Vagina (tissue), 2 donors: ENCODE data around the gene MYCBPAP. TPM values are rescaled to one million over a fixed set of nuclear protein-coding genes. Genes with fewer than 3 reads are reported as not detected.

Experiments used
- DNase-seq, 2 donors: peaks; one replicate each; pipeline ENCODE4 v3.0.0-alpha.2; 2017; ENCODE audit errors: extremely low spot score in 2 of 2
- H3K27ac ChIP-seq: fragments of 200-600 bp; sonication (generic); one replicate; pipeline ENCODE4 v1.5.1; 2019
- H3K27me3 ChIP-seq: fragments of 200-600 bp; sonication (generic); one replicate; pipeline ENCODE4 v1.5.1; 2019
- H3K36me3 ChIP-seq, 2 donors: fragments of 200-600 bp; sonication (generic); one replicate each; pipeline ENCODE4 v1.5.1; 2017 to 2019
- H3K4me1 ChIP-seq: fragments of 200-600 bp; sonication (generic); one replicate; pipeline ENCODE4 v1.5.1; 2019
- H3K4me3 ChIP-seq, 2 donors: fragments of 200-600 bp; sonication (generic); 1 replicate in 1 of 2; 2 replicates in 1 of 2; pipeline ENCODE4 v1.5.1; 2016 to 2019
- H3K9me3 ChIP-seq: fragments of 200-600 bp; sonication (generic); one replicate; pipeline ENCODE4 v1.5.1; 2019
- POLR2A ChIP-seq, 2 donors: fragments of 450-650 bp; IDR thresholded peaks; one replicate each; pipeline ENCODE4 v1.6.1; 2017; ENCODE audit warnings: antibody characterized with exemption in 2 of 2, mild to moderate bottlenecking in 2 of 2, moderate library complexity in 2 of 2
- POLR2AphosphoS5 ChIP-seq, 2 donors: sonication (generic); formaldehyde crosslinking; IDR thresholded peaks; one replicate each; pipeline ENCODE4 v1.9.0; 2017; ENCODE audit warnings: antibody characterized with exemption in 2 of 2, mild to moderate bottlenecking in 2 of 2, low read depth in 1 of 2; ENCODE audit not compliant: insufficient read depth in 1 of 2
- intact Hi-C: fragments of 100-400 bp; cut with DNase I; formaldehyde crosslinking; loops from one replicate; pipeline ENCODE4 v1.15.1; 2023
- total RNA-seq: library from RNA; depleted of rRNA; stranded (reverse); fragments of >200 nt; gene quantifications from one replicate; pipeline ENCODE4 v1.2.3, GENCODE V29; 2016
- TF ChIP-seq, protein P1 (sequence below), 3 experiments: fragments of 450-650 bp in 2 of 3; fragments of 200-600 bp in 1 of 3; sonication (generic) in 1 of 3; IDR thresholded peaks; one replicate each; pipeline ENCODE4 v1.5.1; 2017 to 2019; ENCODE audit warnings: antibody characterized with exemption in 3 of 3, mild to moderate bottlenecking in 2 of 3, moderate library complexity in 2 of 3

The MYCBPAP gene
- total RNA-seq, 1 donor from 2014 or later = not detected

- no peaks in the 10 kb centered on the region for H3K36me3 ChIP-seq
- DNase-seq = no peak
- no peaks in the 10 kb centered on the region for H3K9me3 ChIP-seq
- H3K4me1 ChIP-seq = peaks cover 51% of the 10 kb centered on the region
- peak overlapping the region; percentile 92 for H3K27ac ChIP-seq
- H3K4me3 ChIP-seq = peak overlapping the region in 1 of 2 donors; percentile 38
- intact Hi-C loops = no loop called here
- TF ChIP-seq, protein P1, sequence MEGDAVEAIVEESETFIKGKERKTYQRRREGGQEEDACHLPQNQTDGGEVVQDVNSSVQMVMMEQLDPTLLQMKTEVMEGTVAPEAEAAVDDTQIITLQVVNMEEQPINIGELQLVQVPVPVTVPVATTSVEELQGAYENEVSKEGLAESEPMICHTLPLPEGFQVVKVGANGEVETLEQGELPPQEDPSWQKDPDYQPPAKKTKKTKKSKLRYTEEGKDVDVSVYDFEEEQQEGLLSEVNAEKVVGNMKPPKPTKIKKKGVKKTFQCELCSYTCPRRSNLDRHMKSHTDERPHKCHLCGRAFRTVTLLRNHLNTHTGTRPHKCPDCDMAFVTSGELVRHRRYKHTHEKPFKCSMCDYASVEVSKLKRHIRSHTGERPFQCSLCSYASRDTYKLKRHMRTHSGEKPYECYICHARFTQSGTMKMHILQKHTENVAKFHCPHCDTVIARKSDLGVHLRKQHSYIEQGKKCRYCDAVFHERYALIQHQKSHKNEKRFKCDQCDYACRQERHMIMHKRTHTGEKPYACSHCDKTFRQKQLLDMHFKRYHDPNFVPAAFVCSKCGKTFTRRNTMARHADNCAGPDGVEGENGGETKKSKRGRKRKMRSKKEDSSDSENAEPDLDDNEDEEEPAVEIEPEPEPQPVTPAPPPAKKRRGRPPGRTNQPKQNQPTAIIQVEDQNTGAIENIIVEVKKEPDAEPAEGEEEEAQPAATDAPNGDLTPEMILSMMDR (IDR thresholded peaks at IDR 0.05) = no peak
- TF ChIP-seq POLR2AphosphoS5 (IDR thresholded peaks at IDR 0.05; ENCODE audit: insufficient read depth in 1 of 2, low read depth in 1 of 2) = no peak
- no peak for TF ChIP-seq POLR2A (IDR thresholded peaks at IDR 0.05)
- H3K27me3 ChIP-seq = no peaks in the 10 kb centered on the region
Observed at GRCh38 chr17:50565402-50566350, 57.4 kb downstream of the MYCBPAP start.

GRCh38 chr17:50566886-50567285 lies 58.6 kb downstream of the MYCBPAP start:
- Histone ChIP-seq H3K4me1 (peaks cover 39% of the 10 kb centered on the region), H3K36me3 (no peaks in the 10 kb centered on the region), H3K27me3 (no peaks in the 10 kb centered on the region), H3K4me3 (no peak overlapping the region), H3K9me3 (no peaks in the 10 kb centered on the region), H3K27ac (no peak overlapping the region)
- no peak for DNase-seq
- intact Hi-C loops = no loop called here
- TF ChIP-seq, protein P1 (IDR thresholded peaks at IDR 0.05) = no peak
- TF ChIP-seq POLR2A (IDR thresholded peaks at IDR 0.05) (no peak), POLR2AphosphoS5 (IDR thresholded peaks at IDR 0.05; ENCODE audit: insufficient read depth in 1 of 2, low read depth in 1 of 2) (no peak)

DNA sequence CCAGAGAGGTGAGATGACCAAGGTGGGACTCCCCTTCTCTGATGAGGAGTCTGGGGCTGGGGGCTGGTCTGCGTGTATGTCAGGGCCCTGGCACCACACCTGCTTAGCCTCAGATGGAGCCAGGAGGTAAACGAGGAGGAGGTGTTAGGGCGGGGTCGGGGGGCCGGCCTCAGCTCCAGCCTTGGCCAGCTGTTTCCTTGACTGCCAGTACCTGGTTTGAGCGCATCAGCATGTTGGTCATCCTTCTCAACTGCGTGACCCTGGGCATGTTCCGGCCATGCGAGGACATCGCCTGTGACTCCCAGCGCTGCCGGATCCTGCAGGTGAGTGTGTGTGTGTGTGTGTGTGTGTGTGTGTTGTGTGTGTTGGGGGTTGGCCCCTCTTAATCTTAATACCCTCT lies 60.4 kb downstream of the MYCBPAP start:
- TF ChIP-seq, protein P1 (IDR thresholded peaks at IDR 0.05) = no peak
- TF ChIP-seq POLR2A (IDR thresholded peaks at IDR 0.05) (no peak), POLR2AphosphoS5 (IDR thresholded peaks at IDR 0.05; ENCODE audit: insufficient read depth in 1 of 2, low read depth in 1 of 2) (no peak)
- Histone ChIP-seq H3K4me1 (peaks cover 23% of the 10 kb centered on the region), H3K27ac (no peak overlapping the region), H3K9me3 (no peaks in the 10 kb centered on the region), H3K27me3 (no peaks in the 10 kb centered on the region), H3K4me3 (no peak overlapping the region), H3K36me3 (no peaks in the 10 kb centered on the region)
- DNase-seq = no peak
- intact Hi-C loops = no loop called here

DNA sequence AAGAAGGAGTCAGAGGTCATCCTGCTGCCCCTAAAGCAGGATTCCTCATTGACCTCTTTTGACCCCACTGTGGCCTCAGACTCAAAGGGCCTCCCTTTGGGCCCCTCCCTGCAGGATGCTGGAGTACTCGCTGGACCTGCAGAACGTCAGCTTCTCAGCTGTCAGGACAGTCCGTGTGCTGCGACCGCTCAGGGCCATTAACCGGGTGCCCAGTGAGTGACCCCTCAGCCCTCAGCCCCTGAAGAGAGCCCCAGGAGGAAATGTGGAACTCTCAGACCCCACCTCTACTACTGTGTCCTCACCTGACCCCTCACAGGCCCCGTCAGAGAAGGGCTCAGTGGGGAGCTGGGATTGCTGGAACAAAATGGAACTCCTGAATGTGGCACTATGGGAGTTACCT lies 61.4 kb downstream of the MYCBPAP start:
- Histone ChIP-seq H3K4me1 (peaks cover 18% of the 10 kb centered on the region), H3K27ac (no peak overlapping the region), H3K4me3 (no peak overlapping the region), H3K27me3 (no peaks in the 10 kb centered on the region), H3K36me3 (no peaks in the 10 kb centered on the region), H3K9me3 (no peaks in the 10 kb centered on the region)
- DNase-seq = no peak
- intact Hi-C loops = no loop called here
- TF ChIP-seq POLR2A (IDR thresholded peaks at IDR 0.05) (no peak), POLR2AphosphoS5 (IDR thresholded peaks at IDR 0.05; ENCODE audit: insufficient read depth in 1 of 2, low read depth in 1 of 2) (no peak)
- TF ChIP-seq, protein P1 (IDR thresholded peaks at IDR 0.05) = no peak

DNA sequence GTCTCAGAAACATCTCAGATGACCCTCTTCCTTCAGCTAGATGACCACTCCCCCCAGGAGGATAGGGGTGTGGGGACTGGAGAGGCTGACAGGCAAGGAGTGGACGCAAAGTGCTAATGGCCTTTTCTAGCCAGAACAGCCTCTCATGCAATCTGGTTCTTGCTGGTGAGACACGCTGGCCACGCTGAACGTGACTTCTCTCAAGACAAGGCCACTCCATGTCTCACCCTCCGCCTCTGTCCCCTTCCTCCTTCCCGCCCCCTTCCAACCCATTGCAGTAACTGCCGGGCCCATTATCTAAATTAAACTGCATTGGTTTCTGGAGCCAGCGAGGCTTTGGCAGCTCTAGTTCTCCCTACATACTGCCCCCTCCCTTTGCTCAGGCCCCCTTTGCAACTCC lies 61.8 kb downstream of the MYCBPAP start:
- DNase-seq = no peak
- intact Hi-C loops = no loop called here
- Histone ChIP-seq H3K4me1 (peaks cover 13% of the 10 kb centered on the region), H3K4me3 (no peak overlapping the region), H3K9me3 (no peaks in the 10 kb centered on the region), H3K27me3 (no peaks in the 10 kb centered on the region), H3K27ac (no peak overlapping the region), H3K36me3 (no peaks in the 10 kb centered on the region)
- TF ChIP-seq, protein P1 (IDR thresholded peaks at IDR 0.05) = no peak
- TF ChIP-seq POLR2AphosphoS5 (IDR thresholded peaks at IDR 0.05; ENCODE audit: insufficient read depth in 1 of 2, low read depth in 1 of 2) (no peak), POLR2A (IDR thresholded peaks at IDR 0.05) (no peak)
